ENCODE results near the gene CHRM2.

DNA sequence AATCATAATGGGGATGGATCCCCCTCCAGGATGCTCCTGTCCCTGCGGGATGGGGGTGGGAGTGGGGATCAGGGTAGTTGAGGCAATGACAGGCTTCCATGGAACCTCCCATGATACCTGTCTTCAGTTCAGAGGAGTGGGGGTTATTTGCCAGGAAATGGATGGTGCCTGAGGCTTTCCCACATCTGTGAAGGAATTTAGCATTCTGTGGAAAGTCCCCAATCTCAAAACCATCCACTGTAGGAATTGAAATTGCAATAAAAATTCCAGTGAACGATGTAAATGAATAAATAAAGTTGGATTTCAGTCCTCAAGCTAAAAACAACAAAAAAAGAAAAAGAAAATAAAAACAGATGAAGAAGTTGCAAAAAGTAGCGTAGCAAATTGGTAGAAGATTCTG, 81.9 kb downstream of the CHRM2 start:
- TF ChIP-seq CTCF (IDR thresholded peaks at IDR 0.05) (no peak), POLR2A (IDR thresholded peaks at IDR 0.05) (no peak)
